HepG2 (cell line): Measurements from ENCODE around the gene ERBB3. TPM values are rescaled to one million over a fixed set of nuclear protein-coding genes. Genes with fewer than 3 reads are reported as not detected.

Source experiments
- AFF4 ChIP-seq: sonication (generic); formaldehyde crosslinking; IDR thresholded peaks from 2 replicates; pipeline ENCODE4 v1.4.0; 2020; ENCODE audit warnings: missing genetic modification reagents
- POLR2AphosphoS2 ChIP-seq: IDR thresholded peaks from 2 replicates; pipeline ENCODE4 v1.6.1; 2011; ENCODE audit warnings: low read depth, low read length, improper control_type of control experiment
- POLR2G ChIP-seq: fragments of 200-400 bp; formaldehyde crosslinking; IDR thresholded peaks from 2 replicates; pipeline ENCODE4 v1.6.1; 2018; ENCODE audit warnings: mild to moderate bottlenecking, low read depth, low read length, moderate library complexity
- RERE ChIP-seq: IDR thresholded peaks from 2 replicates; pipeline ENCODE4 v1.6.1; 2016; ENCODE audit warnings: low read depth, missing genetic modification reagents, missing compliant biosample characterization
- TOE1 ChIP-seq: sonication (generic); formaldehyde crosslinking; IDR thresholded peaks from 2 replicates; pipeline ENCODE4 v1.4.0; 2020; ENCODE audit warnings: mild to moderate bottlenecking, missing genetic modification reagents
- ZBTB4 ChIP-seq: sonication (generic); formaldehyde crosslinking; IDR thresholded peaks from 2 replicates; pipeline ENCODE4 v1.4.0; 2020; ENCODE audit warnings: missing genetic modification reagents, mild to moderate bottlenecking, borderline replicate concordance
- ZFAT ChIP-seq: sonication (generic); formaldehyde crosslinking; conservative IDR thresholded peaks from 2 replicates; pipeline ENCODE4 v1.8.1; 2023; ENCODE audit warnings: missing genetic modification reagents, inconsistent platforms
- ZNF570 ChIP-seq: sonication (generic); formaldehyde crosslinking; IDR thresholded peaks from 2 replicates; pipeline ENCODE4 v1.4.0; 2020; ENCODE audit warnings: mild to moderate bottlenecking, missing genetic modification reagents, borderline replicate concordance
- ZNF674 ChIP-seq: sonication (generic); formaldehyde crosslinking; IDR thresholded peaks from 2 replicates; pipeline ENCODE4 v1.5.0; 2020; ENCODE audit warnings: low read depth, mild to moderate bottlenecking, missing genetic modification reagents
- polyA plus RNA-seq, 8 experiments: library from polyadenylated mRNA; depleted of rRNA in 3 of 8; stranded (reverse) in 7 of 8; unstranded in 1 of 8; fragments of >200 nt; fragmentation: Illumina TruSeq in 4 of 8; extraction: Trizol in 4 of 8; gene quantifications; 2 replicates each; pipeline versions ENCODE4 v1.2.1 to v1.2.3, GENCODE V29; 2011 to 2016; ENCODE audit warnings: low read depth in 4 of 8, missing spikeins in 1 of 8, mixed read lengths in 1 of 8; ENCODE audit not compliant: insufficient read depth in 1 of 8
- total RNA-seq, 5 experiments: library from RNA; depleted of rRNA; stranded (reverse); fragments of >200 nt; fragmentation: Illumina TruSeq; extraction: Trizol; gene quantifications; 2 replicates each; pipeline ENCODE4 v1.2.3, GENCODE V29; 2016; ENCODE audit warnings: low read depth in 1 of 5
- TF ChIP-seq, protein P1 (sequence below): sonication (generic); formaldehyde crosslinking; IDR thresholded peaks from 2 replicates; pipeline ENCODE4 v1.5.0; 2020; ENCODE audit warnings: missing genetic modification reagents

The ERBB3 gene
- total and polyA plus RNA-seq, 2 of the 13 experiments (the other 11 are each of a cell fraction or from before 2014, with no cell fraction given) = 93.6 to 358 TPM

DNA sequence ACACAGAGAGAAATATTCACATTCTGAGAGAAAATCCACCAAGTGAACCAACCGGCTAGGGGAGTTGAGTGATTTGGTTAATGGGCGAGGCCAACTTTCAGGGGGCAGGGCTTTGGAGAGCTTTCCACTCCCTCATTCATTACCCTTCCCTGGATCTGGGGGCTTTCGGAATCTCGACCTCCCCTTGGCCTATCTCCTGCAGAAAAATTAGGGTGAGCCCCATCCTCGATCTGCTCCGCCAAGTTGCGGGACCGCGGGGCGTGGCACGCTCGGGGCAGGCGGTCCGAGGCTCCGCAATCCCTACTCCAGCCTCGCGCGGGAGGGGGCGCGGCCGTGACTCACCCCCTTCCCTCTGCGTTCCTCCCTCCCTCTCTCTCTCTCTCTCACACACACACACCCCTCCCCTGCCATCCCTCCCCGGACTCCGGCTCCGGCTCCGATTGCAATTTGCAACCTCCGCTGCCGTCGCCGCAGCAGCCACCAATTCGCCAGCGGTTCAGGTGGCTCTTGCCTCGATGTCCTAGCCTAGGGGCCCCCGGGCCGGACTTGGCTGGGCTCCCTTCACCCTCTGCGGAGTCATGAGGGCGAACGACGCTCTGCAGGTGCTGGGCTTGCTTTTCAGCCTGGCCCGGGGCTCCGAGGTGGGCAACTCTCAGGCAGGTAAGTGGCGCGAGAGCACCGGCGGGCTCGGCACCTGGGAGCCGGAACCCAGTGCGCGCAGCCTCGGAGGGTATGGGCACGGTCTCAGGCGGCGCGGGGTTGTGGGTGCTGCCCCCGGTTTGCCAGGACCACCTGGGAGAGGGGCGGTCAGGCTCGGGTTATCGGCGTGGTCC is at the start of gene ERBB3 (continued):
- TF ChIP-seq AFF4 (peak; percentile 87), ZBTB4 (CRISPR knock-in tag) (no peak; the same call in 1 of the 2 replicates), TOE1 (CRISPR knock-in tag) (no peak), POLR2G (peak; percentile 82), ZFAT (CRISPR knock-in tag) (no peak), ZNF674 (CRISPR knock-in tag) (no peak), ZNF570 (CRISPR knock-in tag) (no peak), RERE (CRISPR knock-in tag) (no peak), POLR2AphosphoS2 (no peak)
- TF ChIP-seq, protein P1, sequence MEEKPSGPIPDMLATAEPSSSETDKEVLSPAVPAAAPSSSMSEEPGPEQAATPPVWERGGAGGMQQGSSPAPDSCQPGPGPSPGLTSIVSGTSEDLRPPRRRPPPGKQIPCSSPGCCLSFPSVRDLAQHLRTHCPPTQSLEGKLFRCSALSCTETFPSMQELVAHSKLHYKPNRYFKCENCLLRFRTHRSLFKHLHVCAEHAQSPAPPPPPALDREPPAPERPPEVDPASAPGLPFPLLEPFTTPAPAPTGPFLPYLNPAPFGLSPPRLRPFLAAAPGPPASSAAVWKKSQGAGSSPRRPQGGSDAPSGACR (CRISPR knock-in tag) = no peak; the same call in 1 of the 2 replicates
